HG03064 (cell line): ENCODE results near the gene SWSAP1.
A peak's percentile ranks its signal among the peaks of the same experiment; 100 is the strongest.
"Not testable (repeated sequence)": the region's sequence is repeated elsewhere in the genome, so short reads cannot be mapped to it uniquely, and the experiment has no call there.

Source experiments
- ATAC-seq: cut with Tn5 transposase; IDR thresholded peaks from one replicate; pipeline ENCODE4 v1.9.1; 2021; ENCODE audit warnings: low read depth; ENCODE audit not compliant: unreplicated experiment

The SWSAP1 gene

DNA sequence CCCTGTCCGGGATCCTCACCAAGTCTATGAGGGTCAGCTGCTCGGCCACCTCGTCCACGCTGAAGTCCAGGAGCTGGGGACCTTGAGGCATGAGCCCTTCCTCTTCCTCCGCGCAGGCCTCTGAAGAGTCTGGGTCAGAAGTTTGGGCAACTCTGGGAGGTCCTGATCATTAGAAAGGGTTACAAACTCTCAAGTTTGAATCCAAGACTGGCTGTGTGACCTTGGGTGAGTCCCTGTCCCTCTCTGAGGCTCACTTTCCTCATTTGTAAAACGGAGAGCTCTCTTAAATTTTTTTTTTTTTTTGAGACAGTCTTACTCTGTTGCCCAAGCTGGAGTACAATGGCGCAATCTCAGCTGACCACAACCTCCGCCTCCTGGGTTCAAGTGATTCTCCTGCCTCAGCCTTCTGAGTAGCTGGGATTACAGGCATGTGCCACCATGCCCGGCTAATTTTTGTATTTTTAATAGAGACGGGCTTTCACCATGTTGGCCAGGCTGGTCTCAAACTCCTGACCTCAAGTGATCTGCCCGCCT lies 32.3 kb downstream of the SWSAP1 start:
- not testable (repeated sequence) for ATAC-seq

- ATAC-seq = no peak
These were observed 34.1 kb downstream of the SWSAP1 start for GRCh38 chr19:11408591-11408990.

GRCh38 chr19:11410682-11411081 lies 36.2 kb downstream of the SWSAP1 start:
- ATAC-seq = no peak

- no peak for ATAC-seq
These were observed 40.1 kb downstream of the SWSAP1 start for GRCh38 chr19:11414544-11414943.

- no peak for ATAC-seq
These were observed 42.0 kb downstream of the SWSAP1 start for GRCh38 chr19:11416346-11417052.

GRCh38 chr19:11418094-11418548 lies 43.7 kb downstream of the SWSAP1 start:
- no peak for ATAC-seq

DNA sequence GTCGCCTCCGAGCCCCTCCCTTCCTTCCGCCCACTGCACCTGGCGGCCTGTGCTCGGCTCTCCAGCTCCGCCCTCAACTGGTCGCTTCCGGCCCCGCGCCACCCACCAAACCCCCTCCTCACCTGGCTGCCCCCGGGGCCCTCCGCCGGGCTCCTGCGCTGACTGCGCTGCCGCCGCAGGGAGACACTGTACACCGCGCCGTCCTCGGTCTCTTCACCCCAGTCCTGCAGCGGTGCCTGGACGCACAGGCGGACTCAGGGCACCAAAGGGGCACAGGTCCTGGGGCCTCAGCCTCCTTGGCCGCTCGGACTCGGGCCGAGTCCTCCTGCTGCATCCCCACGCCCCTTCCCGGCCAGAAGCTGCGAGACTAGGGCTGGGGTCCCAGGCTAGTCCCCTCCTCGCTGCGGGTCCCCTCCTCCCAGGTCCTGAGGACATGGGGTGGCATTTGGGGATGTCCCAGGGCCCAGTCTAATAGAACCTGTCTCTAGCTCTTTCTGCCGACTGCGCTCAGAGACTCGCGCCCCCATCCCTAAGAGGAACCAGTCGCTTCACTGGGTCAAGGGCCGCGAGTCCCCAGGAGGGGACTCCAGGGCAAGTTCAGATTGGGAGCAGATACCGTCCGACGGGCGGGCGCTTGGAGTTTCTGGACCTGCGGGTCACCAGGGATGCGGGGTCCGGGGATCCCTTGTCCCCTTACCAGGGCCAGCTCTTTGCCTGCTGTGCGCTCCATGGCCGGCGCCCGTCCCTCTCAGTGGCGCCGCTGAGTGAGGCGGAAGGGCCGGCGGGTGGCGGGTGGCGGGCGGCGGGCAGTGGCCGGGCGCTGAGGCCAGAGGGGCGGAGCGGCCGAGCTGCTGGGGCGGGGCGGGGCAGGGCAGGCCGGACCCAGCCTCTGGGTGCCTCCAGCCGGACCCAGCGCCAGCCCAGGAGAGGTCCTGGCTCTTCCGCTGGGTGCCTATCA lies 44.4 kb downstream of the SWSAP1 start, which contains the start of gene RGL3:
TSS of gene RGL3 (minus strand) at position 766 of the 958 bp plus-strand sequence. CDS start at position 730, 36 bp downstream.
- no peak for ATAC-seq

- no peak for ATAC-seq
These were observed 46.2 kb downstream of the SWSAP1 start for GRCh38 chr19:11420429-11421370.

GRCh38 chr19:11421371-11422098 lies 47.1 kb downstream of the SWSAP1 start:
- ATAC-seq = no peak

- peak; percentile 64 for ATAC-seq
These were observed 47.9 kb downstream of the SWSAP1 start for GRCh38 chr19:11422163-11423065.

DNA sequence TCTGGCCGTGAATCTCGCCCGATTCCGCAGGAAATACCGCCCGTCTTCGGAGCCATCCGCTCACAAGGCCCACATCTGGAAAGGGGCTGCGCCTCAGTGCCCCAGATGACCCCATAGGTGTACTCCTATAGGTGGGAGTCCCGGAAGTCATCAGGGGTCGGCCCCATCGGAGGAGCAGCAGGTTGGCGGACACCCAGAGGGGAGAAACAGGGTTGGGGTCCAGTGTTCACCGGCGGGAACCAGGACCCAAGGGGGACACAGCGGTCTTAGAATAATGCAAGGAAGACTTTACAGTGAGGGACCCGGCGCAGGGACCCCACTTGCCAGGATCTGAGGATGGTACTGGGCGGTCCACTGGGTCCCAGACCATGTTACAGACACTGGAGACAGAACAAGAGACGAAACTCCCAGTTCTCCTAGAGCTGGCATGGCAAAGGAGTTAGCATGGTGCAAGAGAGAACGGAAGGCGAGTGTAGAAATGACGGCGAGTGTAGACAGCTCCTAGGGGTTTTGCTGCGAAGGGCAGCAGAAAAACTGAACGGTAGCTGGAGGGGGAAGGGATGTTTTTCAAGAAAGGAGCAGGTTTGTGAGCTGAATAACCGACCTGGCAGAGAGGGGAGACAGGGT lies 48.8 kb downstream of the SWSAP1 start:
- no peak for ATAC-seq

DNA sequence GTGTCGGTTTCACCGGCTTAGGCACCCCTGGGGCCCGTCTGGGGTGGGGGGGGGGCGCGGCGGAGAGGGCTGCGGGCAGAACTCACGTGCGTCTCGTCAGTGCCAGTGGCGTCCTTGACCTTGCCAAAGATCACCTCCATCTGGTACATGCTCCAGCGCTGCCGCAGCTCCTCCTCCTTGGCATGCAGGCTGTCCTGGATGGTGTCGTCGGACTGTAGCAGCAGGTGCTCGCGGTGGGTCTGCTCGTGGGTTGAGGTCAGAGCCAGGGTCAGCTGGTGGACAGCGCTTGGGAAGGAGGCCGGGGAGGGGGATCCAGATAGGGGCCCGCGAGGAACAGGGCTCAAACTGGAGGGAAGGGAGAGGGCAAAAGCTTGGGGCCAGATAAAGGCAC lies 49.3 kb downstream of the SWSAP1 start:
- ATAC-seq = no peak
